H1 (cell line): ENCODE measurements around the gene INPP5A. TPM values are rescaled to one million over a fixed set of nuclear protein-coding genes. Genes with fewer than 3 reads are reported as not detected.

Source experiments
- BACH1 ChIP-seq: IDR thresholded peaks from 2 replicates; pipeline ENCODE4 v1.6.1; 2012; ENCODE audit warnings: low read length, improper control_type of control experiment
- BCL11A ChIP-seq, 2 experiments: IDR thresholded peaks; one replicate each; pipeline ENCODE4 v1.6.1; 2011; ENCODE audit warnings: low read depth in 2 of 2, low read length in 2 of 2, mild to moderate bottlenecking in 2 of 2
- EGR1 ChIP-seq: IDR thresholded peaks from 2 replicates; pipeline ENCODE4 v1.6.1; 2011; ENCODE audit warnings: low read depth, low read length, borderline replicate concordance
- HDAC2 ChIP-seq, 2 experiments: fragments of 300-600 bp in 1 of 2; sonication (generic) in 1 of 2; IDR thresholded peaks; 2 replicates each; pipeline ENCODE4 v1.6.1; 2011 to 2012; ENCODE audit warnings: low read depth in 2 of 2, low read length in 2 of 2, mild to moderate bottlenecking in 2 of 2, moderate library complexity in 2 of 2, borderline replicate concordance in 1 of 2, inconsistent platforms in 1 of 2
- JUN ChIP-seq: IDR thresholded peaks from 2 replicates; pipeline ENCODE4 v1.6.1; 2011; ENCODE audit warnings: low read depth, mild to moderate bottlenecking, improper control_type of control experiment, low read length
- NRF1 ChIP-seq: IDR thresholded peaks from 2 replicates; pipeline ENCODE4 v1.6.1; 2011; ENCODE audit warnings: mild to moderate bottlenecking, low read depth, low read length, improper control_type of control experiment
- RAD21 ChIP-seq, 2 experiments: IDR thresholded peaks in 1 of 2; conservative IDR thresholded peaks in 1 of 2; 2 replicates each; pipeline ENCODE4 v1.6.1; 2011; ENCODE audit warnings: low read depth in 2 of 2, low read length in 2 of 2, improper control_type of control experiment in 1 of 2, inconsistent platforms in 1 of 2, mild to moderate bottlenecking in 1 of 2, moderate library complexity in 1 of 2
- RXRA ChIP-seq: IDR thresholded peaks from 2 replicates; pipeline ENCODE4 v1.6.1; 2011; ENCODE audit warnings: low read depth, mild to moderate bottlenecking, low read length, moderate library complexity; ENCODE audit not compliant: insufficient read depth
- SAP30 ChIP-seq: fragments of 300-600 bp; sonication (generic); IDR thresholded peaks from 2 replicates; pipeline ENCODE4 v1.7.1; 2012; ENCODE audit warnings: low read length, moderate library complexity, mild to moderate bottlenecking, inconsistent platforms; ENCODE audit not compliant: insufficient read depth, insufficient replicate concordance
- SRF ChIP-seq: IDR thresholded peaks from 2 replicates; pipeline ENCODE4 v1.6.1; 2011; ENCODE audit warnings: mild to moderate bottlenecking, low read depth, low read length, moderate library complexity
- TAF1 ChIP-seq: IDR thresholded peaks from 2 replicates; pipeline ENCODE4 v1.6.1; 2011; ENCODE audit warnings: mild to moderate bottlenecking, low read depth, low read length
- TAF7 ChIP-seq: optimal IDR thresholded peaks from 2 replicates; pipeline ENCODE3; 2011; ENCODE audit warnings: low read depth, mild to moderate bottlenecking, inconsistent platforms, low read length, moderate library complexity, borderline replicate concordance
- TCF12 ChIP-seq: IDR thresholded peaks from 2 replicates; pipeline ENCODE4 v1.6.1; 2011; ENCODE audit warnings: low read depth, mild to moderate bottlenecking, low read length
- YY1 ChIP-seq: IDR thresholded peaks from 2 replicates; pipeline ENCODE4 v1.6.1; 2011; ENCODE audit warnings: low read depth, mild to moderate bottlenecking, low read length
- ZNF274 ChIP-seq: IDR thresholded peaks from 2 replicates; pipeline ENCODE4 v1.7.0; 2012; ENCODE audit warnings: low read length, borderline replicate concordance; ENCODE audit errors: extremely low read depth
- polyA plus RNA-seq, 7 experiments: library from polyadenylated mRNA; depleted of rRNA in 3 of 7; stranded (reverse) in 5 of 7; unstranded in 2 of 7; fragments of >200 nt in 5 of 7; fragments of 200-250 nt in 2 of 7; gene quantifications; 1 replicate in 5 of 7; 2 replicates in 1 of 7; 4 replicates in 1 of 7; pipeline versions ENCODE4 v1.2.1 to v1.2.3, GENCODE V29; 2011 to 2013; ENCODE audit warnings: missing spikeins in 2 of 7, mixed read lengths in 2 of 7
- total RNA-seq: library from RNA; stranded (reverse); fragmentation: NEBNext Ultra II Directional; extraction: Animal tissue kit (Norgen Biotek cat#: 25700); gene quantifications from 2 replicates; pipeline ENCODE4 v1.2.1, GENCODE V29; 2021
- TF ChIP-seq, protein P1 (sequence below), 3 experiments: IDR thresholded peaks; 1 replicate in 2 of 3; 2 replicates in 1 of 3; pipeline versions ENCODE4 v1.5.1 to v1.6.1; 2011; ENCODE audit warnings: low read length in 3 of 3, mild to moderate bottlenecking in 3 of 3, inconsistent platforms in 2 of 3, low read depth in 1 of 3, moderate library complexity in 1 of 3; ENCODE audit not compliant: insufficient read depth in 1 of 3; ENCODE audit errors: control extremely low read depth in 1 of 3
- TF ChIP-seq, protein P2 (sequence below): IDR thresholded peaks from 2 replicates; pipeline ENCODE4 v1.6.1; 2011; ENCODE audit warnings: low read length, improper control_type of control experiment

INPP5A gene
- total and polyA plus RNA-seq, 2 of the 8 experiments (the other 6 are each of a cell fraction or from before 2014, with no cell fraction given) = 19.7 to 27.5 TPM

DNA sequence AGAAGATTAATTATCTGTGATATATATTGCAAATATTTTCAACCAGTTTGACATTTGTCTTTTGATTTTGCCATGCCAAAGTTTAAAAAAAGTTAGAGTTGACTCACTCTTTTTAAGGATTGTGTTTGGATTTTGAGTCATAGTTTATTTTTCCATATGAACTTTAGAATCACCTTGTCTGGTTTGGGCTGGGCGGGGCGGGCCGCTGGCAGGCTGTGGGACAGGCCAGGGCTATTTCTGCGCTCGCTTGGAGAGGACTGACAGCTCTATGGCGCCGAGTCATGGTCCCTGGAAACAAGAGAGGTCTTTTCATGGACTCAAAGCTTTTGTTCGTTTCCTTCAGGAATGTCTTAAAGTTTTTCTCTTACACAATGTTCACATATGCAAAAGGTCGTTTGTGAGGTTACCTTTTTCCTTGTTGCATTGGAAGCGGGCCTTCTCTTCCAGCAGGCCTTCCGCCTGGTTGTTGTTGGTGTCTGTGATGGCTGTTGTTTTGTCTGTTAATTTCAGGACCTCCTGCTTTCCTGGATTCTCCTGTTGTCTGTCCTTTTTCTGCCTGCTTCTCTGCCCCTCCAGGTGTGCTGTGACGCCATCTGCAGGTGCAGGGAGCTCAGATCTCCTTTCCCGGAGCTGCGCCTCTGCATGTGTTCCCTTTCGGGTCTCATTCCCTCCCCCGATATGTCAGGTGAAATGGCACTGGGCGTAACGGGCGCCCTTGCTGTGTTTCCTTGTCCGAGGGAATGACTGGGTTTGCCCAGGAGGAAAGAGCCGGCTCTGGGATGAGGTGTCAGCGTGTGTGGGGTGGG lies 53.8 kb downstream of the INPP5A start (continued):
- TF ChIP-seq HDAC2 (IDR thresholded peaks at IDR 0.05; ENCODE audit: borderline replicate concordance in 1 of 2, low read depth in 2 of 2, low read length in 2 of 2) (no peak), BCL11A (IDR thresholded peaks at IDR 0.05; ENCODE audit: low read depth in 2 of 2, low read length in 2 of 2) (no peak), SAP30 (no peak), YY1 (no peak), TCF12 (peak; percentile 75; the same call in 1 of the 2 replicates), BACH1 (peak; percentile 39; the same call in 1 of the 2 replicates), SRF (no peak), JUN (no peak), RAD21 (IDR thresholded peaks at IDR 0.05 in 1 of 2, conservative IDR thresholded peaks at IDR 0.05 in 1 of 2; ENCODE audit: low read depth in 2 of 2, low read length in 2 of 2) (peak; percentile 71 to 74), ZNF274 (no peak), NRF1 (no peak), TAF7 (no peak), EGR1 (no peak), TAF1 (no peak), RXRA (no peak)
- TF ChIP-seq, protein P1, sequence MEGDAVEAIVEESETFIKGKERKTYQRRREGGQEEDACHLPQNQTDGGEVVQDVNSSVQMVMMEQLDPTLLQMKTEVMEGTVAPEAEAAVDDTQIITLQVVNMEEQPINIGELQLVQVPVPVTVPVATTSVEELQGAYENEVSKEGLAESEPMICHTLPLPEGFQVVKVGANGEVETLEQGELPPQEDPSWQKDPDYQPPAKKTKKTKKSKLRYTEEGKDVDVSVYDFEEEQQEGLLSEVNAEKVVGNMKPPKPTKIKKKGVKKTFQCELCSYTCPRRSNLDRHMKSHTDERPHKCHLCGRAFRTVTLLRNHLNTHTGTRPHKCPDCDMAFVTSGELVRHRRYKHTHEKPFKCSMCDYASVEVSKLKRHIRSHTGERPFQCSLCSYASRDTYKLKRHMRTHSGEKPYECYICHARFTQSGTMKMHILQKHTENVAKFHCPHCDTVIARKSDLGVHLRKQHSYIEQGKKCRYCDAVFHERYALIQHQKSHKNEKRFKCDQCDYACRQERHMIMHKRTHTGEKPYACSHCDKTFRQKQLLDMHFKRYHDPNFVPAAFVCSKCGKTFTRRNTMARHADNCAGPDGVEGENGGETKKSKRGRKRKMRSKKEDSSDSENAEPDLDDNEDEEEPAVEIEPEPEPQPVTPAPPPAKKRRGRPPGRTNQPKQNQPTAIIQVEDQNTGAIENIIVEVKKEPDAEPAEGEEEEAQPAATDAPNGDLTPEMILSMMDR (IDR thresholded peaks at IDR 0.05; ENCODE audit: control extremely low read depth in 1 of 3, insufficient read depth in 1 of 3, low read depth in 1 of 3, low read length in 3 of 3) = peak; percentile 49 to 61 (median 61)
- TF ChIP-seq, protein P2, sequence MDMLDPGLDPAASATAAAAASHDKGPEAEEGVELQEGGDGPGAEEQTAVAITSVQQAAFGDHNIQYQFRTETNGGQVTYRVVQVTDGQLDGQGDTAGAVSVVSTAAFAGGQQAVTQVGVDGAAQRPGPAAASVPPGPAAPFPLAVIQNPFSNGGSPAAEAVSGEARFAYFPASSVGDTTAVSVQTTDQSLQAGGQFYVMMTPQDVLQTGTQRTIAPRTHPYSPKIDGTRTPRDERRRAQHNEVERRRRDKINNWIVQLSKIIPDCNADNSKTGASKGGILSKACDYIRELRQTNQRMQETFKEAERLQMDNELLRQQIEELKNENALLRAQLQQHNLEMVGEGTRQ = no peak
